Loucy (cell line): ENCODE measurements around the gene CSNK2A1.
A peak's percentile ranks its signal among the peaks of the same experiment; 100 is the strongest.

ENCODE experiments used
- H2AFZ ChIP-seq: fragments of 200-600 bp; sonication (generic); 2 replicates; pipeline ENCODE4 v1.6.0; 2016; ENCODE audit warnings: antibody characterized with exemption, mild to moderate bottlenecking, low read length, moderate library complexity
- H3F3A ChIP-seq: fragments of 200-600 bp; 2 replicates; pipeline ENCODE4 v1.6.0; 2016; ENCODE audit warnings: antibody characterized with exemption, low read depth, mild to moderate bottlenecking
- H3K27me3 ChIP-seq: fragments of 200-600 bp; sonication (generic); 2 replicates; pipeline ENCODE4 v1.6.1; 2014; ENCODE audit warnings: low read length, mild to moderate bottlenecking; ENCODE audit not compliant: insufficient read depth, poor library complexity, severe bottlenecking
- H3K36me3 ChIP-seq: fragments of 200-600 bp; sonication (generic); 2 replicates; pipeline ENCODE4 v1.6.1; 2016; ENCODE audit warnings: low read length; ENCODE audit not compliant: insufficient read depth
- H3K4me1 ChIP-seq: fragments of 200-600 bp; sonication (generic); 2 replicates; pipeline ENCODE4 v1.5.1; 2014; ENCODE audit warnings: low read length, mild to moderate bottlenecking; ENCODE audit not compliant: insufficient read depth, poor library complexity, severe bottlenecking
- H3K4me2 ChIP-seq: fragments of 200-600 bp; sonication (generic); 2 replicates; pipeline ENCODE4 v1.6.0; 2014; ENCODE audit warnings: antibody characterized with exemption, low read length, low read depth, mild to moderate bottlenecking; ENCODE audit not compliant: poor library complexity, severe bottlenecking
- H3K4me3 ChIP-seq: fragments of 200-600 bp; sonication (generic); 2 replicates; pipeline ENCODE4 v1.5.1; 2014; ENCODE audit warnings: low read length, mild to moderate bottlenecking, mixed read lengths; ENCODE audit not compliant: poor library complexity, severe bottlenecking
- H3K79me2 ChIP-seq: fragments of 200-600 bp; sonication (generic); 2 replicates; pipeline ENCODE4 v1.6.1; 2014; ENCODE audit warnings: low read length; ENCODE audit not compliant: insufficient read depth
- H3K9ac ChIP-seq: fragments of 200-600 bp; sonication (generic); 2 replicates; pipeline ENCODE4 v1.6.0; 2014; ENCODE audit warnings: mild to moderate bottlenecking, low read depth, low read length, moderate library complexity; ENCODE audit not compliant: poor library complexity, severe bottlenecking
- H3K9me2 ChIP-seq: fragments of 200-600 bp; sonication (generic); replicated peaks from 2 replicates; pipeline ENCODE4 v1.6.1; 2016; ENCODE audit warnings: low read depth, low read length, mixed read lengths
- H3K9me3 ChIP-seq: fragments of 200-600 bp; sonication (generic); 2 replicates; pipeline ENCODE4 v1.6.1; 2014; ENCODE audit warnings: mild to moderate bottlenecking, antibody characterized with exemption, low read length, low read depth; ENCODE audit not compliant: insufficient read depth
- H4K20me1 ChIP-seq: fragments of 200-600 bp; sonication (generic); 2 replicates; pipeline ENCODE4 v1.6.0; 2014; ENCODE audit warnings: antibody characterized with exemption, low read length, mild to moderate bottlenecking; ENCODE audit not compliant: insufficient read depth, poor library complexity, severe bottlenecking
- CTCF ChIP-seq: fragments of 200-600 bp; sonication (generic); conservative IDR thresholded peaks from 2 replicates; pipeline ENCODE4 v1.5.1; 2014; ENCODE audit warnings: mild to moderate bottlenecking, antibody characterized with exemption, low read length
- EZH2phosphoT487 ChIP-seq: fragments of 200-600 bp; IDR thresholded peaks from 2 replicates; pipeline ENCODE4 v1.6.1; 2018; ENCODE audit warnings: antibody characterized with exemption, mild to moderate bottlenecking, moderate library complexity, borderline replicate concordance

CSNK2A1 gene

DNA sequence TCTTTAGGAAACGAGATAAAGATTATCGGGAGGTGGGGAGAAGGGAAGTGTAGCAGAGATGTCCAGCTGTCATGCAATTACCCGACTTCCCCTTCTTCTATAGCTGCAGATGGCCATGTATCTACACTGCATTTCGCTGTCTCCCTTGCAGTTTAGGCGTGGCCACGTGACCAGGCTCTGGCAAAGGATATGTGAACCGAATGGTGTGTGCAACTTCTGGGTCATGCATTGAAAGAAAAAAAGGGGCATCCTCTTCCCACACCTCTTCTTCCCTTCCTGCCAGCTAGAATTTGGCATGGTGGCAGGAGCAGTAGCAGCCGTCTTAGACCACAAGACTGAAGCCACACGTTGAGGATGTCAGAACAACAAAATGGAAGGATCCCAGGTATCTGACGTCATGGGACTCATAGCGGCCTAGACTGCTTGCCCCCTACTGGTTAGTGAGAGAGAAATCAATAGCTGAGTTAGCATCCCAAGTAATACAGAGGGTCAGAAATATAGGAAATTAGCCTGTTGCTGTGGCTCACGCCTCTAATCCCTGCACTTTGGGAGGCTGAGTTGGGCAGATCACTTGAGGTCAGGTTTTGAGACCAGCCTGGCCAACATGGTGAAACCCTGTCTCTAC lies 33.7 kb upstream of the CSNK2A1 start:
- Histone ChIP-seq H3K4me1 (peaks cover 55% of the 10 kb centered on the region), H3K36me3 (no peaks in the 10 kb centered on the region), H3F3A (peaks cover 7% of the 10 kb centered on the region; the same call in 1 of the 2 replicates), H4K20me1 (no peaks in the 10 kb centered on the region), H3K4me2 (no peak overlapping the region), H3K9me2 (no peaks in the 10 kb centered on the region), H3K4me3 (no peak overlapping the region), H3K27me3 (no peaks in the 10 kb centered on the region), H3K79me2 (no peaks in the 10 kb centered on the region), H3K9ac (peak overlapping the region; percentile 7), H3K9me3 (no peaks in the 10 kb centered on the region), H2AFZ (no peak overlapping the region)
- TF ChIP-seq CTCF (peak; percentile 50), EZH2phosphoT487 (no peak)

DNA sequence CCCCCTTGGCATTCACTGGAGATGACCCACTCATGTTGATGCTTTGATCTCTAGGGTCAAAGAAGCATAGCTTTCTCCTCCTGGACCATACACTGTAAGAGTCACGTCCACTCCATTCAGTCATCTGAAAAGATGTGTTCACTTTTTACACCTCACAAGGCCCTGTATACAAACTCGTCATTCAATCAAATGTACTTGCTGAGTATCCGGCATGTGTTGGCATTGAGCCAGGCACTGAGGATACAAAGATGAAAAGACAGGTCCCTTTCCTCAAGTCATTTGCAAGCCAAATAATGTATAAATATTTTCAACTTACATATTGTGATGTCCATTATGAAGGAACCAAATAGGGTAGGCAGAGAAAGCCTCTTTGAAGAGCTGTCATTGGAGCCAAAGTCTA lies 32.6 kb upstream of the CSNK2A1 start:
- Histone ChIP-seq H3K4me3 (no peak overlapping the region), H3K9ac (no peak overlapping the region), H3K79me2 (no peaks in the 10 kb centered on the region), H3K36me3 (no peaks in the 10 kb centered on the region), H3K9me3 (no peaks in the 10 kb centered on the region), H4K20me1 (no peaks in the 10 kb centered on the region), H3K4me1 (peaks cover 50% of the 10 kb centered on the region), H2AFZ (no peak overlapping the region), H3K9me2 (no peaks in the 10 kb centered on the region), H3K4me2 (no peak overlapping the region), H3K27me3 (no peaks in the 10 kb centered on the region), H3F3A (peaks cover 7% of the 10 kb centered on the region; the same call in 1 of the 2 replicates)
- TF ChIP-seq EZH2phosphoT487 (no peak), CTCF (no peak)

GRCh38 chr20:575230-575629 lies 31.6 kb upstream of the CSNK2A1 start:
- Histone ChIP-seq H3K9me2 (no peaks in the 10 kb centered on the region), H3F3A (peaks cover 7% of the 10 kb centered on the region; the same call in 1 of the 2 replicates), H3K9ac (no peak overlapping the region), H3K4me3 (no peak overlapping the region), H3K27me3 (no peaks in the 10 kb centered on the region), H3K4me2 (no peak overlapping the region), H2AFZ (no peak overlapping the region), H4K20me1 (no peaks in the 10 kb centered on the region), H3K79me2 (no peaks in the 10 kb centered on the region), H3K36me3 (no peaks in the 10 kb centered on the region), H3K9me3 (no peaks in the 10 kb centered on the region), H3K4me1 (peaks cover 42% of the 10 kb centered on the region)
- no peak for TF ChIP-seq EZH2phosphoT487
- TF ChIP-seq CTCF = no peak
